ENCODE results near the gene DHRS11.

The DHRS11 gene

DNA sequence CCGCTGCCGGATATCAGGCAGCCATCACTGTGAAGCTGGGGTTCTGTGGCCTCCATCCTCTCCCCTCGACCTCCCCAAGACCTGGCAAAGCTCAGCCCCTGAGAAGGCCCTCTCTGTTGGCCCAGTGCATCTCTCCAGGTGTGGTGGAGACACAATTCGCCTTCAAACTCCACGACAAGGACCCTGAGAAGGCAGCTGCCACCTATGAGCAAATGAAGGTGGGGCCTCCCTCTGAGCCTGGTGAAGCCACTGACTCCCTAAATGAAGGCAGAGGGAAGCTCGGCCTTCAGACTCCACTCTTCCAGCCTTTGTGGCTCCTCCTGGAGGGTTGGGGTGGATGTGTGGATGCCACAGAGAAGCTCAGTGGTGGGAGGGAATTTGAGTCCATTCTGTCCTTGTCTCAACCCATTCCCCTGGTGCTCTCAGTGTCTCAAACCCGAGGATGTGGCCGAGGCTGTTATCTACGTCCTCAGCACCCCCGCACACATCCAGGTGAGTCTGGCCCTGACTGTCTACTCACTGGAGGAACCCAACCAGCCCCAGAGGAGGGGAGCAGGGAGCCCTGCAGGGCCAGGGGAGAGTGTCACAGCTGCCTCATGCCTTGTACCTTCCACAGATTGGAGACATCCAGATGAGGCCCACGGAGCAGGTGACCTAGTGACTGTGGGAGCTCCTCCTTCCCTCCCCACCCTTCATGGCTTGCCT, 8.0 kb downstream of the DHRS11 start:
- TF ChIP-seq ZBTB7A (IDR thresholded peaks at IDR 0.05; ENCODE audit: low read depth) (no peak), TCF12 (IDR thresholded peaks at IDR 0.05; ENCODE audit: low read depth) (no peak), RAD21 (IDR thresholded peaks at IDR 0.05; ENCODE audit: low read depth) (no peak), EP300 (IDR thresholded peaks at IDR 0.05; ENCODE audit: borderline replicate concordance) (no peak), TEAD4 (IDR thresholded peaks at IDR 0.05) (no peak), TAF1 (IDR thresholded peaks at IDR 0.05; ENCODE audit: low read depth) (no peak), FOXM1 (IDR thresholded peaks at IDR 0.05; ENCODE audit: borderline replicate concordance, low read depth) (no peak), EGR1 (IDR thresholded peaks at IDR 0.05) (no peak), NFIC (IDR thresholded peaks at IDR 0.05) (no peak), CREB1 (IDR thresholded peaks at IDR 0.05; ENCODE audit: low read depth) (no peak), YY1 (IDR thresholded peaks at IDR 0.05; ENCODE audit: low read depth) (no peak)
- TF ChIP-seq, protein P1, sequence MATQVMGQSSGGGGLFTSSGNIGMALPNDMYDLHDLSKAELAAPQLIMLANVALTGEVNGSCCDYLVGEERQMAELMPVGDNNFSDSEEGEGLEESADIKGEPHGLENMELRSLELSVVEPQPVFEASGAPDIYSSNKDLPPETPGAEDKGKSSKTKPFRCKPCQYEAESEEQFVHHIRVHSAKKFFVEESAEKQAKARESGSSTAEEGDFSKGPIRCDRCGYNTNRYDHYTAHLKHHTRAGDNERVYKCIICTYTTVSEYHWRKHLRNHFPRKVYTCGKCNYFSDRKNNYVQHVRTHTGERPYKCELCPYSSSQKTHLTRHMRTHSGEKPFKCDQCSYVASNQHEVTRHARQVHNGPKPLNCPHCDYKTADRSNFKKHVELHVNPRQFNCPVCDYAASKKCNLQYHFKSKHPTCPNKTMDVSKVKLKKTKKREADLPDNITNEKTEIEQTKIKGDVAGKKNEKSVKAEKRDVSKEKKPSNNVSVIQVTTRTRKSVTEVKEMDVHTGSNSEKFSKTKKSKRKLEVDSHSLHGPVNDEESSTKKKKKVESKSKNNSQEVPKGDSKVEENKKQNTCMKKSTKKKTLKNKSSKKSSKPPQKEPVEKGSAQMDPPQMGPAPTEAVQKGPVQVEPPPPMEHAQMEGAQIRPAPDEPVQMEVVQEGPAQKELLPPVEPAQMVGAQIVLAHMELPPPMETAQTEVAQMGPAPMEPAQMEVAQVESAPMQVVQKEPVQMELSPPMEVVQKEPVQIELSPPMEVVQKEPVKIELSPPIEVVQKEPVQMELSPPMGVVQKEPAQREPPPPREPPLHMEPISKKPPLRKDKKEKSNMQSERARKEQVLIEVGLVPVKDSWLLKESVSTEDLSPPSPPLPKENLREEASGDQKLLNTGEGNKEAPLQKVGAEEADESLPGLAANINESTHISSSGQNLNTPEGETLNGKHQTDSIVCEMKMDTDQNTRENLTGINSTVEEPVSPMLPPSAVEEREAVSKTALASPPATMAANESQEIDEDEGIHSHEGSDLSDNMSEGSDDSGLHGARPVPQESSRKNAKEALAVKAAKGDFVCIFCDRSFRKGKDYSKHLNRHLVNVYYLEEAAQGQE (IDR thresholded peaks at IDR 0.05; ENCODE audit: low read depth) = no peak

DNA sequence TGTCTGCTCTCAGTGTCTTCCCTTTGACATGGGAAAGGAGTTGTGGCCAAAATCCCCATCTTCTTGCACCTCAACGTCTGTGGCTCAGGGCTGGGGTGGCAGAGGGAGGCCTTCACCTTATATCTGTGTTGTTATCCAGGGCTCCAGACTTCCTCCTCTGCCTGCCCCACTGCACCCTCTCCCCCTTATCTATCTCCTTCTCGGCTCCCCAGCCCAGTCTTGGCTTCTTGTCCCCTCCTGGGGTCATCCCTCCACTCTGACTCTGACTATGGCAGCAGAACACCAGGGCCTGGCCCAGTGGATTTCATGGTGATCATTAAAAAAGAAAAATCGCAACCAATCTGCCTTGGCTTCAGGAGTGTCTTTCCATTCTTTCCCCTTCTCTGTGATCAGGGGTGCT, 8.8 kb downstream of the DHRS11 start:
- TF ChIP-seq RAD21 (IDR thresholded peaks at IDR 0.05; ENCODE audit: low read depth) (no peak), TAF1 (IDR thresholded peaks at IDR 0.05; ENCODE audit: low read depth) (no peak), NFIC (IDR thresholded peaks at IDR 0.05) (no peak), TCF12 (IDR thresholded peaks at IDR 0.05; ENCODE audit: low read depth) (no peak), YY1 (IDR thresholded peaks at IDR 0.05; ENCODE audit: low read depth) (no peak), CEBPB (IDR thresholded peaks at IDR 0.05) (no peak), EP300 (IDR thresholded peaks at IDR 0.05; ENCODE audit: borderline replicate concordance) (no peak), TEAD4 (IDR thresholded peaks at IDR 0.05) (no peak), FOXM1 (IDR thresholded peaks at IDR 0.05; ENCODE audit: borderline replicate concordance, low read depth) (no peak), CREB1 (IDR thresholded peaks at IDR 0.05; ENCODE audit: low read depth) (no peak), EGR1 (IDR thresholded peaks at IDR 0.05) (no peak)
- TF ChIP-seq, protein P2, sequence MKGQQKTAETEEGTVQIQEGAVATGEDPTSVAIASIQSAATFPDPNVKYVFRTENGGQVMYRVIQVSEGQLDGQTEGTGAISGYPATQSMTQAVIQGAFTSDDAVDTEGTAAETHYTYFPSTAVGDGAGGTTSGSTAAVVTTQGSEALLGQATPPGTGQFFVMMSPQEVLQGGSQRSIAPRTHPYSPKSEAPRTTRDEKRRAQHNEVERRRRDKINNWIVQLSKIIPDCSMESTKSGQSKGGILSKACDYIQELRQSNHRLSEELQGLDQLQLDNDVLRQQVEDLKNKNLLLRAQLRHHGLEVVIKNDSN (IDR thresholded peaks at IDR 0.05) = no peak
- TF ChIP-seq, protein P3, sequence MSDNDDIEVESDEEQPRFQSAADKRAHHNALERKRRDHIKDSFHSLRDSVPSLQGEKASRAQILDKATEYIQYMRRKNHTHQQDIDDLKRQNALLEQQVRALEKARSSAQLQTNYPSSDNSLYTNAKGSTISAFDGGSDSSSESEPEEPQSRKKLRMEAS (IDR thresholded peaks at IDR 0.05) = no peak

DNA sequence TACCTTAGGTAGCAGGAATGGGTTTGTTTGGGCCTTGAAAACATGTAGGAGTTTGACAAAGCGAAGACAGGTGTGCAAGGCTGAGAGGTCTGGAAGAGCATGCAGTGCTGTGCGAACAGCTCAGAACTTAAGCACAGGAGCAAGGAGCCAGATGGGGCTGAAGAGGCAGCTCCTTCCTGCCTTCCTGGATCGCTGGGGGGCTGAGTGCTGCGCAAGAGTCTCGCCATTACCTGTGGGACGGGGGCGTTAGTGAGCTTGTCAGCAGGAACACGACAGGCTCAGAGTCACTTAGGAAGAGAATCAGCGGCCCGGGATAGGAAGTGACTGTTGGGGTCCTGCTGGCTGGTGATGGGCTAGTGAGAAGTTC, 9.2 kb downstream of the DHRS11 start:
- TF ChIP-seq RAD21 (IDR thresholded peaks at IDR 0.05; ENCODE audit: low read depth) (no peak), YY1 (IDR thresholded peaks at IDR 0.05; ENCODE audit: low read depth) (no peak), NFIC (IDR thresholded peaks at IDR 0.05) (no peak), TAF1 (IDR thresholded peaks at IDR 0.05; ENCODE audit: low read depth) (no peak), TCF12 (IDR thresholded peaks at IDR 0.05; ENCODE audit: low read depth) (no peak), TEAD4 (IDR thresholded peaks at IDR 0.05) (no peak), FOXM1 (IDR thresholded peaks at IDR 0.05; ENCODE audit: borderline replicate concordance, low read depth) (no peak)
- TF ChIP-seq, protein P2 (IDR thresholded peaks at IDR 0.05) = no peak
- TF ChIP-seq, protein P3 (IDR thresholded peaks at IDR 0.05) = no peak
- TF ChIP-seq, protein P1 (IDR thresholded peaks at IDR 0.05; ENCODE audit: low read depth) = no peak

DNA sequence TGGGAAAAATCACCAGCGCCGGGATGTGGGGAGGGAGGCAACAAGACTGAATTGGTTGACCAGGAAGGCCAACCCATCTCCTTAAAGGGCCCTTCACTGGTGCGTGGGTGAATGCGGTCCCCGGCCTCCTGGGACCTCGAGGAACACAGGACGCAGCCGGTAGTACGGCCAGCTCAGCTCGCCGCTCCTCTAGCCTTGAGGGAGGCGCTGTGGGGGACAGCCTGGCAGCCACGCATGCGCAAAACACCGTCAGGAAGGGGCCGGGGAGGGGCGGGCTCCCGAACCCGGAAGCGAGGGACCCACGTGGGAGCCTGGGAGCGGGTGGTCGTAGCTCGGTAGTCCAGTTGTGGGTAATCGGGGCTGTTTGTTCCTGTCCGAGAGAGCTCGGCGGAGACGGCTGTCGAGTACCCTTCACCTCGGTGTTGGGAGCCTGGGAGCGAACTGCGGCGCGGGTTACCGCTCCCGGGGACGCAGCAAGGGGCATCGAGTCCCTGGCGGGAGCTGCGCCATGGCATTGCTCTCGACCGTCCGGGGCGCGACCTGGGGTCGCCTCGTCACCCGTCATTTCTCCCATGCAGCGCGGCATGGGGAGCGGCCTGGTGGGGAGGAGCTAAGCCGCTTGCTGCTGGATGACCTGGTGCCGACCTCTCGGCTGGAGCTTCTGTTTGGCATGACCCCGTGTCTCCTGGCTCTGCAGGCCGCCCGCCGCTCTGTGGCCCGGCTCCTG, 9.8 kb downstream of the DHRS11 start, which contains the start of gene MRM1:
MRM1 (plus strand) TSS at position 281 of the 727 bp plus-strand sequence; CDS start at position 509, 228 bp downstream.
- TF ChIP-seq RAD21 (IDR thresholded peaks at IDR 0.05; ENCODE audit: low read depth) (no peak), TEAD4 (IDR thresholded peaks at IDR 0.05) (0 out of 2 replicates have a peak, but pooled peaks have one; percentile 9), TAF1 (IDR thresholded peaks at IDR 0.05; ENCODE audit: low read depth) (peak; percentile 34; the same call in 1 of the 2 replicates), FOXM1 (IDR thresholded peaks at IDR 0.05; ENCODE audit: borderline replicate concordance, low read depth) (no peak), EGR1 (IDR thresholded peaks at IDR 0.05) (peak; percentile 78), YY1 (IDR thresholded peaks at IDR 0.05; ENCODE audit: low read depth) (no peak), CEBPB (IDR thresholded peaks at IDR 0.05) (no peak), EP300 (IDR thresholded peaks at IDR 0.05; ENCODE audit: borderline replicate concordance) (no peak), TCF12 (IDR thresholded peaks at IDR 0.05; ENCODE audit: low read depth) (peak; percentile 34; the same call in 1 of the 2 replicates), NFIC (IDR thresholded peaks at IDR 0.05) (no peak), CREB1 (IDR thresholded peaks at IDR 0.05; ENCODE audit: low read depth) (0 out of 2 replicates have a peak, but pooled peaks have one; percentile 8), ZBTB7A (IDR thresholded peaks at IDR 0.05; ENCODE audit: low read depth) (no peak)
- TF ChIP-seq, protein P1 (IDR thresholded peaks at IDR 0.05; ENCODE audit: low read depth) = no peak
- TF ChIP-seq, protein P2 (IDR thresholded peaks at IDR 0.05) = peak; percentile 84
- TF ChIP-seq, protein P3 (IDR thresholded peaks at IDR 0.05) = peak; percentile 96
